ENCODE measurements around the gene CORO2A.
"Not testable (repeated sequence)": the region's sequence is repeated elsewhere in the genome, so short reads cannot be mapped to it uniquely, and the experiment has no call there.

DNA sequence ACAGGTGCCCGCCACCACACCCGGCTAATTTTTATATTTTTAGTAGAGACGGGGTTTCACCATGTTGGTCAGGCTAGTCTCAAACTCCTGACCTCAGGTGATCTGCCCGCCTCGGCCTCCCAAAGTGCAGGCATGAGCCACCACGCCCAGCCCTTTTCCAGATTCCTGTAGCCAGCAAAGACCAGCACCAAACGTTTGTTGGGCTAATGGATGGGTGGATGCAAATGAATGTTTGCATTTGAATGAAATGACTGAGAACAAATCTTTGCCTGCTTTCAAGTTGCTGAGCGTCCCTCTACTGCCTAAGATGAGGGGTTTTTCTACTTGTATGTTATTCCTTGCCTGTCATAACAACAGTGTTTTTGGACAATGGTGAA, 115.9 kb downstream of the CORO2A start:
- not testable (repeated sequence) for TF ChIP-seq CTCF, POLR2A (IDR thresholded peaks at IDR 0.05)

Data from vagina (tissue), 2 donors.